ENCODE data around the gene ZSWIM5.

ZSWIM5 gene

DNA sequence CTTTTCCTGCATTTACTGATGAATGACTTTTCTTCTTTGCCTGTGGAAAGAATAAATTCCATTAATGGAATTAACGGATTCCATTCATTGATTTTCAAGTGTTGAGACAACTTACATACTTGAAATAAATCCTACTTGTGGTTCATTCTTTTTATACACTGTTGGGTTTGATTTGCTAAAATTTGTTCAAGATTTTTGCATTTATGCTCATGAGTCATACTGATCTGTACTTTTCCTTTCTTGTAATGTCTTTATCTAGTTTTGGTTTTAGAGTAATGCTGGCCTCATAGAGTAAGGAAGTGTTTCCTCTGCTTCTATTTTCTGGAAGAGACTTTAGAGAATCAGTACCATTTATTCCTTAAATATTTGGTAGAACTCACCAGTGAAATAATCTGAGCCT is 180.0 kb downstream of the ZSWIM5 start:
- DNase-seq (ENCODE audit: low spot score) = no peak

DNA sequence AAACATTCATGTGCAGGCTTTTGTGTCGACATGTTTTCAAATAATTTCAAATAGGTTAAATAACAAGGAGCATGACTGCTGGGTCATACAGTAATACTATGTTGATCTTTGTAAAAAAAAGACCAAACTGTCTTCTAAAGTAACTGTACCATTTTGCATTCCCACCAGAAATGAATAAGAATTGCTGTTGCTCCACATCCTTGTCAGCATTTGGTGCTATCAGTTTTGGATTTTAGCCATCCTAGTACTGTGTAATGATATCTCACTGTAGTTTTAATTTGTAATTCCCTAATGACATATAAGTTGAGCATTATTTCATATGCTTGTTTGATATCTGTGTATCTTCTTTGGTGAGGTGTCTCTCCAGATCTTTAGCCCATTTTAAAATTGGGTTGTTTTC is 182.7 kb downstream of the ZSWIM5 start:
- DNase-seq (ENCODE audit: low spot score) = no peak

DNA sequence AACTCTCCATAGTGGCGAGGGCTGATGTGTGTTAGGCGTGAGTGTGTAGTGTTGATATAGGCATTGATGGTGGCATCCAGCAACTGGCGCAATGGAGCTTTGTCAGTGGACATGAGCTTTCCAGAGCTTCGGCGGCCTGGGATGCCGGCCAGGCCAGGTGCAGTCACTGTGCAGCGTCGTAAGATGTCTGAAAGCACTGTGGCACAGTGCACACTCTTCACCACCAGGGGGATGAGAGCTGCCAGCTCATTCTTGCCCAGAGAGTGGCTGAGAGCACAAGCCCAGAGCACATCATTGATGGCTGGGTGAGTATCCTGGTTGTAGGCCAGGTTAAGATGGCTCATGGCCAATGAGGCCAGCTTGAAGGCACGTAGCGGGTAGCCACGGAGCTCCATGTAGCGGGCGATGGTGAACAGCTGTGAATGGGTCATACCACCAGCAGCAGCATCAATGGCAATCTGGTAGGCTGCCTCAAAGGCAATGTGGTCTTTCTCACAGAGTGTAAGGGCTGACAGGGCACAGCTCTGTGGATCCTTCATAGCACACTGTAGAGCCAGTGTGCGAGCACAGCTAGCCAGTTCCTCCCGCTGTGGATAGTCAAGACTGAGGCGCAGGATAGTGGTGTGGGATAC is 187.7 kb downstream of the ZSWIM5 start:
- DNase-seq (ENCODE audit: low spot score) = peak; percentile 68

DNA sequence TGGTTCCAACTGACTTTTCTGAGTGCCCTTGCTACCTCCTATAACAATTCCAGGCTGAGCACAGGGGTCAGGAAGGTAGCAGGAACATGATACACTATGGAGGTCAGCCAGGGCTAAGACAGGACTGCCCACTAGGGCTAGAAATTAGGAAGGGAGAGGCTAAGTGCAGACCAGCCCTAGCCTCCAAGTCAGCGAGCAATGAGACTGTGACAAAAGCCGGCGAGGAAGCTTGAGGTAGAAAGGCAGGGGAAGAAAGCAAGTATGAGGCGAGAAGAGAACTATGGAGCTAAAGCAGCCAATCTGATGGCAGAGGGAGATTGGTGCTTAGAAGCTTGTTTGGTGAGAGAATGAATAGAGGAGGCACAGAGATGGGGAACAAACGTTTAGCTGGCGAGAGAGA is 189.6 kb downstream of the ZSWIM5 start:
- no peak for DNase-seq (ENCODE audit: low spot score)

DNA sequence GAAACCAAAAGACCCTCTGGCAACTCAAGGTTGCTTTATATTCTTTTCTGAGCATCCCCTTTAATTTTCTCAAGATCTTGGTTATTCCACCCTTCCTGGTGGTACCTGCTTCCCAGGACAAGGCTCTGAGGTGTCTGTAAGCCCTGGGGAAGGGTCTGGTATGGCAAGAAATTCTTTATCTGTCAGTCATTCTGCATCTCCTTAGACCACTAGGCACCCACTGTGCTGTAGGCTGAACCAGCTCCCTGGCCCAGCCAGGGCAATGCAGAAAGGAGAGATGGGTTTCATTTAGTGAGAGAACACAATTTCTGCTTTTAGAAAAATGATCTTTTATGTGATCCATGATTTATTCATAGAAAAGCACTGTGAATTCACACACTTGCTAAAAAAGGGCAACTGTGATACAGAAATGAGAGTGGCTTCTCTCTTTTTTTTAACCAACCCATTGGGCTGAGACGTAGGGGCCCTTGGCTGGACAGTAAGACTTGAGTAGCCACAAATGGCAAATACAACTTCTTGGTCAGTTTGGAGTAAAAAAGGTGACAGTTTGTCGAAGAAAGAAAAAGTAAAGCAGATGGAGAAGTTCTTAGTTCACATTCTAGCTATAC is 190.2 kb downstream of the ZSWIM5 start:
- no peak for DNase-seq (ENCODE audit: low spot score)

DNA sequence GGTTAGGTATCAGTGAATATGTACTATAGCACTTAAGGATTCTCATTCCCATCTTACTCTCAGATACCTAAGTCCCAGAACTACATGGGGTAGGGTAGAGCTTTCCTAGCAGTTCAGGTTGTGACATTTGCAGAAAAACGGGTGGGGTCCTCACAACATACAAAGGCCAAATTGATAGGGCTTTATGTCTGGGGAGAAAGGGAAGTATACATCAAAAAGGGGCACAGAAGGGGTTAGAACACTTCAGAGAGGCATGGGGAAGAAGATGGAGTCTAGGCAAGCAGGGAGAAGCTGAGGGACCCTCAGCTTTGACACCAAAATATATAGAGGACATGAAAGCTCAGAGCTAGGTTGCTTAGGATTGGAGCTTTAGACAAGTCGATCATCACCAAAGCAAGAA is 190.7 kb downstream of the ZSWIM5 start:
- no peak for DNase-seq (ENCODE audit: low spot score)

DNA sequence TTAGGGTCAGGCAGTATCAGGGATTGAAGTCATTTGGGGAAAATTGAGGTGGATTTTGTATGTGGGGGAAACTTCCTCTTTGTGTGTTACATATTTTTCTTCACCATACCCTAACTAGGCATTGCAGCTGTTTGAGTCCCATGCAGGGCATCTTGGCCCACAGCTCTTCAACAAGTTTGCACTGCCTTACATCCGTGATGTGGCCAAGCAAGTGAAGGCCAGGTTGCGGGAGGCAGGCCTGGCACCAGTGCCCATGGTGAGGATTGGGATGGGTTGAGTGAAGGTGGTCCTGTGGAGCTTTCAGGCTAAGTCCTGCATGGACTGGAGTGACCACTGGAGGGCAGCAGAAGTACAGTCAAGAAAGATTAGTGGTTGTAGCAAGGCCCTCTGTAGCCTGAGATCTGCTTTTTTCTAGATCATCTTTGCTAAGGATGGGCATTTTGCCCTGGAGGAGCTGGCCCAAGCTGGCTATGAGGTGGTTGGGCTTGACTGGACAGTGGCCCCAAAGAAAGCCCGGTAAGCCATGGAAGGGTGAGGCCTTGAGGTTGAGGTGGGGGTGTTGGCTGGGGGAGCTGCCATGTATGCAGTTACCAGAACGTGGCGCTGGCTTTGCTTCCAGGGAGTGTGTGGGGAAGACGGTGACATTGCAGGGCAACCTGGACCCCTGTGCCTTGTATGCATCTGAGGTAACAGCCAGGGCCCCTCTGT is 191.9 kb downstream of the ZSWIM5 start:
- DNase-seq (ENCODE audit: low spot score) = peak; percentile 89

DNA sequence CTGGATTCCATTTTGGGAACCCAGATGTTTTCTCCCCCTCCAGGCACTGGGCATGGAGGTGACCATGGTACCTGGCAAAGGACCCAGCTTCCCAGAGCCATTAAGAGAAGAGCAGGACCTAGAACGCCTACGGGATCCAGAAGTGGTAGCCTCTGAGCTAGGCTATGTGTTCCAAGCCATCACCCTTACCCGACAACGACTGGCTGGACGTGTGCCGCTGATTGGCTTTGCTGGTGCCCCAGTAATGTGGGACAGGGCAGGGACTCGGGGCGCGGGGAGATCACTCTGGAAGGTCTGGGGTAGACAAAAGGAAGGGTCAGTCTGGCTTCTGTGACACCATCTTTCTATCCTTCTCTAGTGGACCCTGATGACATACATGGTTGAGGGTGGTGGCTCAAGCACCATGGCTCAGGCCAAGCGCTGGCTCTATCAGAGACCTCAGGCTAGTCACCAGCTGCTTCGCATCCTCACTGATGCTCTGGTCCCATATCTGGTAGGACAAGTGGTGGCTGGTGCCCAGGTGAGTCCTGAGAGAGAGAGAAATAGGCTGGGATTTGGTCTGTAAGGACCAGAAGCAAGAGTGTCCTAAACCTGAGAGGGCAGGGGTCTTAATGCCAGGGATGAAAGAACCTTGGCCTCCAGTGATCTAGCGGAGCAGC is 192.7 kb downstream of the ZSWIM5 start:
- no peak for DNase-seq (ENCODE audit: low spot score)

DNA sequence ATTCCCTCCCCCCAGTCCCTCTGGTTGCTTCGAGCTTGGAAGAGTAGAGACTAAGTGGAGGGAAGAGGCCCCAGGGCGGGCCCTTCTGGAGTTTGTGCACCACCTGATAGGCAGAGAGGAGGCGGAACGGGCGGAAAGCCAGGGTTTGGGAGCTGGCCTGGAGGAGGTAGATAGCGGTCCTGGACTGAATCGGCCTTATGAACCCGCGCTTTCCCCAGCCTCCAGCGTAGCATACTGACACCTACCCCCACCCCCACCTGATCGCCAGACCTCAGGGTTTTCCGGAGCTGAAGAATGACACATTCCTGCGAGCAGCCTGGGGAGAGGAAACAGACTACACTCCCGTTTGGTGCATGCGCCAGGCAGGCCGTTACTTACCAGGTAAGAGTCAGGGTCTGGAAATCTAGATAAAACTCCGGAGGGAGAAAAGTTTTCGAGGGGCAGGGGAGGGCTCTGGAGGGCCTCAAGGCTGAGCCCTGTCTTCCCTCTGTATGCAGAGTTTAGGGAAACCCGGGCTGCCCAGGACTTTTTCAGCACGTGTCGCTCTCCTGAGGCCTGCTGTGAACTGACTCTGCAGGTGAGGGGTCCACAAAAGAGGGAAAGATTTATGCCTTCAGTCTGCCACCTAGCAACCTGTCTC is 193.6 kb downstream of the ZSWIM5 start:
- peak; percentile 27 for DNase-seq (ENCODE audit: low spot score)

DNA sequence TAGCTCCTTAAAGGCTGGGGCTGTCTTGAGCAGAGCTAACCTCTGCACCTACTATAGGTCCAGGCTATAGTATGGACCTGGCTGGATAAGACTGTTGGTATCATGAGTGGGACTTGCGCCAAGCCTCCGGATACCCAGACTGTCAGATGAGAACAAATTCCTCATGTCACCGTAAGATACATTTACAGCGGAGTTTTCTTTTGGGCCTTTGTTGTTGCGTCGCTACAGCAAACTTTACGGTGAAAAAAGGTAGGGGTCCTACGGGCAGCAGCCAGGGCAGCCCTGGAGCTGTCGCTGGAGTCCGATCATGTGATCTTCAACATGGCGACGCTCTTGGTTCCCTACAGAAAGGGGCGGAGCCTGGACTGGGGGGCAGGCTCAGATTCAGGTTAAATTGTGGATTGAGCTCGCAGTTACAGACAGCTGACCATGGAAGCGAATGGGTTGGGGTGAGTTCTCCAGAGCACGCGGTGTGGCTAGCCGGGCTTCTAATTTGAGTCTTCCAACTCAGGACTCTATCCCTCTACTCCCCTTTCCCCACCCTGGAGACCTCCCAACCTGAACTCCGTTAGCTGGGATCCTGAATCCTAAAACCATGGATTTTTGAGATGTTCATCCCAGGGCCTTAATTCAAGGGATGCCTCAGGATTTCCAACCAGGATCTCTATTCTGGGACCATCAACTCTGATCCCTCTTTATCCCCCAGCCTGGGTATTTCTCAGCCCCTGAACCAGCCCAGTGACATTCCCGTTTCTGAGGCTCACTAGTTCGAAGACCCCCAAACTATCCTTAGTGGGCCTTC is 194.4 kb downstream of the ZSWIM5 start, which contains the start of gene UROD:
TSS of gene UROD (plus strand) at position 418 of the 802 bp plus-strand sequence. CDS start at position 430, 12 bp downstream.
- DNase-seq (ENCODE audit: low spot score) = peak; percentile 96

DNA sequence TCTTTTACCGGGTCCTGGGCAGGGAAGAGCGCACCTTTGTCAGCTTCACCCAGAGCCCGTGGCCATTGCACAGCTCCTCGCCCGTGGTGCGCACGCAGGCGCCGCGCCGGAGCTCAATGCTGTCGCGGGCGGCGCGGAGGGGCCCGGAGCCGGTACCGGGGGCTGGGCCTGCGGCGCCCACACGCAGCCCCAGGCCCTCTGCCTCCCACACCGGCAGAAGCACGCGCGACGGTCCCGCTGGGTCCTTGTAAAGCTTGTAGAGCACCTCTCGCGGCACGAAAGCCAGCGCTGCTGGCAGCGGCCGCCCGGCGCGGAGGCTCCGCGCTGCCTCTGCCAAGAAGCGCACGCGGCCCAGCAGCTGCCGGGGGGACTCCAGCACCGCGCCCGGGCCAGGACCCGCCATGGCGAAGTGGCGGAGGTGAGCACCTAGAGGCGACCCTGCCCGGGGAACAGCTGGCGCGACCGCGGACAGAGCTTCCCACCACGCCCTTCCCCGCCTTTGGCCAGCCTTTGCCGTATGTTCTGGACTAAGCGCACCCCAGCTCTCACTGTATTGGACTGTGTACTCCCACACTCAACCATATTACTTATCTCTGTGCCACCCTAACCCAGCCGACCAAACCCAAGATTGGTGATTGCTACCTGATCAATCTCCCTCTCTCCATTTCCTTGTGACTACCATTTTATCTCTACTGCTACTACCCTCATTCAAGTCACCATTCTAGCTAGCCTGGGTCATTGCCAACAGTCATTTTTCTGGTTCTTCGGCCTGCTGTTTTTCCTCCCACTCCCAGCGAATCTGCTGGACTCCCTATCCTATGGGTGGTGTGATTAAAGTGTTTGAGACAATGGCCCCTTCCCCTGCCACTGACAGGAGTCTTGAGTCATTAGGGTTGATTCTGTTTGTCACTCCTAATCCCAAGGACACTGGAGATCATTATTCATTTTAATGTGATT is 195.3 kb downstream of the ZSWIM5 start, which contains the start of gene HECTD3:
TSS of gene HECTD3 (minus strand) at position 470 of the 957 bp plus-strand sequence. CDS start at position 403, 67 bp downstream.
- DNase-seq (ENCODE audit: low spot score) = peak; percentile 86

DNA sequence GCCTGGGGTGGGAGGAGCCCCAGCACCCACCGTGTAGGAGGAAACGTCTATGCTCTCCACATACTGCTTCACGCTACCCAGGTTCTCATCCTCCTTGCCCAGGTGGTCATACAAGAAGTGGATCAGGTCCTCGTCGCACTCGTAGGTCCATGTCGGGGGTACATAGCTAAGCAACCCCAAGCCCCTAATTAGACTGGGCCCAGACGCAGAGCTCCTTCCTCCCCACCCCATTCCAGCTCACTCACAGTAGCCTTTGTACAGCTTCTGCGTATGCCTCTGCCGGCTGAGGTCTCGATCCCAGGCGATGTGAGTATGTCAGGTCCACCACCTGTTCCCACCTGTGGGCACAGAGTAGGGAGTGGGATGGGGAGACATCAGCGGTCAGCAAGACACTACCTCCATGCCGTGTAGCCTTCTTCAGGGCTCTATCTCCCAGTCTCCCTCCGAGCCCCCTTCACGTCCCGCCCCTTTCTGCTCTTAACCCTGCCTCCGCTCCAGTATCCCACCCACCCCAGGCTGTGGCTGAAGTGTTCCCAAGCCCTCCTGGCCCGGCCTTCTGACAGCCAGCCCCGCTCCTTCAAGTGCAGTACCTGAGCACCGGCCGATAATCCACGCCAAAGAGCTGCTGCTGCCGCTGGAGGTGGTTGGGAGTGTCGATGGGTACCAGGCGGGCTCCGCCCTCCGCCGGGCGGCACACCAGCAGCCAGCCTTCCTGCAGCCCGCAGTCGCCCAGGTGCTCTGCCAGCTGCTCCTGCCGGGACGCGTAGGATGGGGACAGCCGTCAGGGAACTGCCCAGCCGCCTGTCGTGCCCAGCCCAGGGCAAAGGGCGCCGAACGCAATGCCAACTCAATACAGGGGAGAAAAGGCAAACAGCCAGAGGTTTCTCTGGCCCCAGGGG is 196.2 kb downstream of the ZSWIM5 start:
- no peak for DNase-seq (ENCODE audit: low spot score)

DNA sequence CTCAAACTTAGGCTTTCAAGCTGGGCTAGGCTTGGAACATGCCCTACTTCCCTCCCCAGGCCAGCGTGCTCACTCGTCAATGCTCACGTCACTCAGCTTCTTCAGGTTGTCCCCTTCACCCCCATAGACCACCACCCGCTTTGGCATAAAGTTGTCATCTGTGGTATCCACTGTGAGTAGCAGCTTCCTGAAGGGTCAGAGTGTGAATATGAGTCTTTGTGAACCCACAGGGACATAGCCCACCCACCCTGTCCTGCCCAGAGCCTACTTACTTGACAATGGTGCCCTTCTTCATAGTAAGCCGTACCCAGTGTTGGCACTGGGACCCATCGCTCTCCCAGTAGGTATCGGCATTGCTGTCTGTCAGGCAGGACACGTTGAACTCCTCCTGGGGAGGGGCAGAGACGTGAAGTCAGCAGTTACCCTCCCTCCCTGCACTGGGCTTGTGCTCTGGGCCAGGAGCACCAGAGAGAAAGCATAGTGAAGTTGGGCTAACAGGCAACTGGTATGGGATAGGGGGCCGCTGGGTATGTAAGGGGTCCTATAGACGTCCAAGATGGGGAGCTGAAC is 197.0 kb downstream of the ZSWIM5 start:
- DNase-seq (ENCODE audit: low spot score) = no peak

DNA sequence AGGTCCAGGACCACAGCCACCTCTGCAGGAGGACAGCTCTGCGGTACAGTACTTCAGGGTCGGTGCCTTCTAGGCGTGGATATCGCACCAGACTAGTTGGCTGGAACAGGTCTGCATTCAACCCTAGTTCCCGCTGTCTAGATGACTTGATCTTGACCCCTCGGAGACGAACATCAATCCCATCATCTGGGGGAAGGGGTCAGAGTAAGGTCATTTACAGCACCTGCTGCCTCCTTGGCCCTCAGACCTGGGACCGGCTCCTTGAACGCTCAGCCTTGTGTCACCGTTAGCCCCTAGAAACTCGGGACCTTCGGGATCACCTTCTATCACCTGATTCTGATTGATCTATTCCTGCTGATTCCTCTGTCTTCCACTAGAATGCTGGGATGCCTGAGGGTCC is 197.9 kb downstream of the ZSWIM5 start:
- no peak for DNase-seq (ENCODE audit: low spot score)

DNA sequence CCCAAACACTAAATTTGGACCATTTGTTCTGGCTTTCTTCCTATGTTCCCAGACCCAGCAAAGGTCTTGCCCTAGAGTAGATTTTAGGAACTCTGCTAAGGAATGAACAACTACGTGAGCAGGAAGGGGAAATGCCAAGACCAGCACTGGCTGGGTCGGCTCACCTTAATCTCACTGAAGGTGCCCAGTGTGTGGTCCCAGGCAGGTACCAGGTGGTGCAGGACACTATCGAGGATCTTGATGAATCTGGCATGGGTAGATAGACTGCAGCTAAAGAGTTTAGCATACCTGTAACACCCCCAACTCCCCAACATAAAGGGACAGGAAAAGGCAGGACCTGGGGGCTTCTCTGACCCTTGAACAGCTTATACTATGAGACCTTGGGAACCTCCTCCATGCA is 198.3 kb downstream of the ZSWIM5 start:
- no peak for DNase-seq (ENCODE audit: low spot score)

DNA sequence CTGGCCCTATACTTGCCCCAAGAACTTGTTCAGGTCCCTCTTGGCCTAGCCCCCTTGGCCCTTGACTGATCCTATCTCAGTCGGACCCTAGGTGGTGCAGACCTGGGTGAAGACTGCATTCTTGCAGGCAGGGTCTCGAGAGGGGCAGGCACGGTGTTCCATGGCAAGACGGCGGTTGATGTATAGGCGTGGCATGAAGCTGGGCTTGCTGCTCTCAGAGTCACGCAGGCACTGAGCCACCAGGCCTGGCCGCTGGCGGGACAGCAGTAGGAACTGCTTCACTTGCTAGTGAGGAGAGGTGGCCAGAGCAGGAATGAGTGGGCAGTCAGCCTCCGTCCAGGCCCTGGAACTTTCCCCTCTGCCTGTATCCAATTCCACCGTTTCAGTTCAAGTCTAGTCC is 199.1 kb downstream of the ZSWIM5 start:
- no peak for DNase-seq (ENCODE audit: low spot score)

DNA sequence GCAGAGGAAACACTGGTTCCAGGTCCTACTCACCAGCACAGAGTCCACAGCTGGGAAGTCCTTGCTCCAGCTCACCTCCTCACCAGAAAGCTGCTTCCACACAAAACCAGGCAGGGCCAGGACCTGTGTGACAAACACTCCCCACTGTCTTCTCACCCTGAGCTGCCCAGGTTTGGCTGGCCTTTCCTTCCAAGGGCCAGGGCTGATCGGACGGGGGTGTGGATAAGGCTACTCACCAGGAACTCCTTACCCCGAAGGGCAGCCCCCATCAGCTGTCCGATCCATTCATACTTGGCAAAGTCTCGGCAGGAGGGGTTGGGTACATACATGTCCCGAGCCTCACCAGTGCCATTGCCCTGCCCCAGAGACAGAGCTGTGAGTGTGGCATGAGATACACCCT is 200.6 kb downstream of the ZSWIM5 start:
- DNase-seq (ENCODE audit: low spot score) = no peak

DNA sequence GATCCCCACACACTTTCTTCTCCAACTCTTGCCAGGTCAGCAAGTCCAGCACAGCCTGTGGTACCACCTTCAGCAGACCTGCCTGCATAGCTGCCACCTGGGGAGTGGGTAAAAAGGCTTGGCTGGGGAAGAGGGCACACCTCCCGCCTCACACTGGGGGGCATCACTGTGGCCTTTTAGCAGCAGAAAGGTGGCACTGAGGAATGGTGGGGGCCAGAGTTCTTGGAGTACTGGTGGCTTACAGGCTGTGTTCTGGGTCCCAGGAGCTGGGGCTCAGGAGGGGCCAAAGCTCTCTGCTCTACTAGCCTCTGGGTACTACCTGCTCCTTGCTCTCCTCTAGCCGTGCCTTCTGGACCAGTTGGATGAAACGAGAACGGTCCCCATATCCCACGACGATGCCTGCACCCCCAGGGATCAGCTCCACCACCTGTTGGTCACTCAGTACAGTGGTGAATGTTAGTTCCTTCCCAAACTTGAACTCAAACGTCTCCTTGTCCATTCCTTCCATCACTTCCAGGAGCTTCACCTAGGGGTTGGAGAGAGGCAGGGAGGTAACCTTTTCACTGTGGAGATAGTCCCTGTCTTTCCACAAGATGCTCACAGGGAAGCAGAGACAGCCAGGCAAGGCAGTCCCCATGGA is 202.0 kb downstream of the ZSWIM5 start:
- DNase-seq (ENCODE audit: low spot score) = no peak

Measured in pons (tissue), 1 donor.